HG03469 (cell line): ENCODE data around the gene PROCR.
"Not testable (repeated sequence)": the region's sequence is repeated elsewhere in the genome, so short reads cannot be mapped to it uniquely, and the experiment has no call there.

Experiments used
- ATAC-seq: cut with Tn5 transposase; IDR thresholded peaks from one replicate; pipeline ENCODE4 v1.9.1; 2021; ENCODE audit warnings: mild to moderate bottlenecking, moderate library complexity, moderate number of reproducible peaks; ENCODE audit not compliant: unreplicated experiment

PROCR gene

GRCh38 chr20:35171753-35172433 is at the start of gene PROCR:
TSS of gene PROCR (plus strand) at chr20:35172072. CDS start at chr20:35172155, 83 bp downstream.
- ATAC-seq, result no peak

- ATAC-seq, result no peak
Measured at GRCh38 chr20:35122756-35123405, 49.0 kb upstream of the PROCR start.

- ATAC-seq, result no peak
Measured at GRCh38 chr20:35125753-35126152, 46.1 kb upstream of the PROCR start.

GRCh38 chr20:35129647-35130069 is 42.2 kb upstream of the PROCR start:
- no peak for ATAC-seq

GRCh38 chr20:35131934-35132333 is 39.9 kb upstream of the PROCR start:
- ATAC-seq, result no peak

- no peak for ATAC-seq
Measured at GRCh38 chr20:35133031-35133430, 38.8 kb upstream of the PROCR start.

- no peak for ATAC-seq
Measured at GRCh38 chr20:35133735-35134134, 38.1 kb upstream of the PROCR start.

GRCh38 chr20:35134472-35134871 is 37.4 kb upstream of the PROCR start:
- no peak for ATAC-seq

GRCh38 chr20:35134880-35135279 is 37.0 kb upstream of the PROCR start:
- no peak for ATAC-seq

- ATAC-seq, result no peak
Measured at GRCh38 chr20:35135867-35136586, 35.8 kb upstream of the PROCR start.

GRCh38 chr20:35144694-35145093 is 27.2 kb upstream of the PROCR start:
- ATAC-seq, result no peak

- no peak for ATAC-seq
Measured at GRCh38 chr20:35145141-35145564, 26.7 kb upstream of the PROCR start.

- no peak for ATAC-seq
Measured at GRCh38 chr20:35146299-35146919, 25.5 kb upstream of the PROCR start.

- peak; percentile 53 for ATAC-seq
Measured at GRCh38 chr20:35146920-35147574, 24.8 kb upstream of the PROCR start, which contains the start of gene EDEM2. TSS of gene EDEM2 (minus strand) at chr20:35147336. CDS start at chr20:35147258, 78 bp downstream.

- ATAC-seq, result peak; percentile 8
Measured at GRCh38 chr20:35147575-35148071, 24.2 kb upstream of the PROCR start.

GRCh38 chr20:35150846-35151579 is 20.9 kb upstream of the PROCR start:
- ATAC-seq, result no peak

- no peak for ATAC-seq
Measured at GRCh38 chr20:35151736-35152135, 20.1 kb upstream of the PROCR start.

- ATAC-seq, result no peak
Measured at GRCh38 chr20:35155936-35156335, 15.9 kb upstream of the PROCR start.

GRCh38 chr20:35156978-35157377 is 14.9 kb upstream of the PROCR start:
- no peak for ATAC-seq

GRCh38 chr20:35160341-35160740 is 11.5 kb upstream of the PROCR start:
- ATAC-seq, result not testable (repeated sequence)
